DMS 273 (cell line): Measurements from ENCODE around the gene CST5.
"Not testable (repeated sequence)": the region's sequence is repeated elsewhere in the genome, so short reads cannot be mapped to it uniquely, and the experiment has no call there.

Source experiments
- DNase-seq: peaks from one replicate; lab custom pipeline; 2025; ENCODE audit not compliant: unreplicated experiment; lab: John Stamatoyannopoulos, UW

The CST5 gene

DNA sequence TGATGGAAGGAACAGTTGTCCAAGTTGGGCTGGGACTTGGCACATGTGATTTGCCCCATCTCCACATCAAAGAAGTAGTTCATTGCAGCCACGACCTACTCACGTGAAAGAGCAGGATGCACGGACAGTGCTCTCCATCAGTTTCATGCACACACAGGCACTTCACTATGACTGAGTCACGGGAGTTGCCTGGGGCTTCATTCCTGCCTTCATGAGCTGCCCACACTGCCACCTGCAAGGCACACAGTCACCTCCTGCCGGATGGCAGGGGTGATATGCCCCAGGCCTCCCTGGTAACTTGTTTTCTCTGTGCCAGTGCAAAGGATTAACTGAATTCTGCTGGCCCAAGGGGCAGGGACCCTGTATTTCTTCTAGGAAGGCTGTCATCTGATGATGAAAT, 22.8 kb downstream of the CST5 start:
- no peak for DNase-seq

DNA sequence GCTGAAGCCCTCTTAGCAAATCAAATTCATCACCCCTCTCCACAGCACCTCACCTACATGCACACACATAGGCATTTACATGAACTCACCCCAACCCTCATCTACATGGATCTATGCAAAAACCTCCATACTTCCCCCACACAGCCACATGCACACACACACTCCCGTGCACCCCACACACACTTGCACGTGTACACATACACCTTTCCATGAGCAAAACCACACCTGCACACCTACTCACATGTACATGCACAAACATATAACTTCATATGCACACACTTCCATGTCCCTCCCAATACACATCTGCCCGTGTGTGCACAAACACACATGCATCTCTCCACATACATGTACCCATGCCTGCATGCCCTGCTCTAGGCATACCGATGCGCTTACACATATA, 23.3 kb downstream of the CST5 start:
- no peak for DNase-seq

DNA sequence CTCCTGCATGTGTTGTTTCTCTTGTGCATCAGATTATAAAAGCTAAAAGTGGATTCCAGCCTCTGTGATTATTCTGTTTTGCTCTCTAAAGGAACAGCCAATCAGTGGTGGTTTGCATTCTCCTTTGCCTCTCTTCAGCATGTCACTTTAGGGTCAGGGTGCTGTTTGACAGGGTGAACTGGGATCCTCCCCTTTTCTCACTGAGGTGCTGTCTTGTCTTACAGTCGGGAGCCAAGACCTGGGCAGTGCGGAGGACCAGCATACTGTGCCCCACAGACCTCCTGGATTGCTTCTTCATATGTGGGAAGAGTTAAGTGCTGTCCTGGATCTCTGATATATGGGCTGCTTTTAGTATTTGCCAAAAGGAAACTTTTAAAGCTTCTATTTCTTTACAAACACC, 37.9 kb downstream of the CST5 start:
- no peak for DNase-seq

DNA sequence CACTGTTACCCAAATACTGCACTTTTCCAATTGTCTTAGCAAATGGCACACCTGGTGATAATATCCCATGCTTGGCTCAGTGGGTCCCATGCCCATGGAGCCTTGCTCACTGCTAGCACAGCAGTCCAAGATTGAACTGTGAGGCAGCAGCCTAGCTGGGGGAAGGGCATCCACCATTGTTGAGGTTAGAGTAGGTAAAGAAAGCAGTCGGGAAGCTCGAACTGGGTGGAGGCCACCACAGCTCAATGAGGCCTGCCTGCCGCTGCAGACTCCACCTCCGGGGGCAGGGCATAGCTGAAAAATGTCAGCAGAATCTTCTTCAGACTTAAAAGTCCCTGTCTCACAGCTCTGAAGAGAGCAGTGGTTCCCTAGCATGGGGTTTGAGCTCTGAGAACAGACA, 43.8 kb downstream of the CST5 start:
- DNase-seq, result no peak

DNA sequence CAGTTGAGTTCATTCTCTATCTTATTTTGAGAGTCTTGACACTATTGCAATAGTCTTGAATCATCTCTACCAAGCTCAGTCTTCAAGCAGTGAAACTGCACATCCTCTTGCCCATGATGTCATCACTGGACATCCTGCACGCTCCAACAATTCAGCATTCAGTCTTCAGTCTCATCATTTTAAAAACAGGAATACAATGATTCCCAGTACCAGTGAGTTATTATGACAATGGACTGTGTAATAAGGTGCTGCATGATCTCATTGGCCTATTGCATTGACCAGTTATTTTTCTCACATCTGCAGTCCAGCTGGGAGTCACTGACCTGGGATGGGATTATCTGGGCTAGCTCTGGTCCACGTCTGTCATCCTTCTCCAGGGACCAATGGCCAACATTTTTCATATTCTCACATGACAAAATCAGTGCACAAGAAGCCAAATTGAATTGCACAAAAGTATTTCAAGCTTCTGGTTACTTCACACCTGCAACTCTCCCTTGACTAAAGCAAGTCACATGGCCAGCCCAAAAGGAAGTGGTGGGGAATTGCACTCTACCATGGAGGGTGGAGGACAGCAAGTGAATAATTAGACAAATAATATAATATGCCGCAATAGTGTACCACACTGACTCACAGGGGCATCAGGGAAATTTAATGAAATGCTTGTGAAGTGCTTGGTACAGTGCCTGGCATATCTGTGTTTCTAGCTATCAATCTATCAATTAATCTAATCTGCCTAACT, 46.6 kb downstream of the CST5 start:
- DNase-seq, result no peak

DNA sequence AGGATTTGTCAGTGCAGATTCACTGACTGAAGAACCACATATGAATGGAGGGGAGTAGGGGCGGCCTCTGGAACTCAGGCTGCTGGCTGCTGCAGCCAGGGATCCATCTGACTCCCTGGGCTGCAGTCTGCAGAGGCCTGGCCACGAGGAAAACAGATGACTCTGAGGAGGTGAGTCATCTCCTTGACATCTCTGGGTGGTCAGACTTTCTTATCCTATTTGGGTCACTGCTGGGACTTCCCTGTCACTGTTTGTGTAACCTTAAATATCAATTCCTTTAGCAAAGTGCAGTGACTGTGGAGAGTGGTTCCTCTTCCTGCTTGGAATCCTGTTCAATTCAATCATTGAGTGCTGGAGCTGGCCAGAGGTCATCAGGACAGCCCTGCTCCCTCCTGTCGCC, 47.6 kb downstream of the CST5 start:
- DNase-seq, result not testable (repeated sequence)

DNA sequence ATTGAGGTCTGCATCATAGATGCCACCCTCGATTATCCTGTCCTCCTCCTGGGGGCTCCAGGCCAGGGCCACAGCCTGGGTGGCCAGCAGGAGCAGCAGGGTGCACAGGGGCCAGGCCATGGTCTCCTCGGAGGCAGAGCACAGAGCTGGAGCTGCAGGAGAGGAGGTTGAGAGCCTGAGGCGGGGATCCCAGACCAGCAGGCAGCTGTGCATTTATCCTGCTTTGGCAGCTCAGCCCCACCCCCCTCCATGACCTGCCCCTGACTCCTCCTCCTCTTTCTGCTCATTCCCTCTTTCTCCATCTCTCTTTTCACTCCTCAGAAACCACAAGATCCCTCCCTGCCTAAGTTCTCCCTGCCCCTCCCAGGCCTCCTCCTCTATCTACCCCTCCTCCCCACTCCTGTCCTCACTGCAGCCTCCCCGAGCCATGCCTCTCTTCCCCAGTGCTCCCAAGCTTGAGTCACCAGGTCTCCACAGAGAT, 53.0 kb downstream of the CST5 start, which contains the start of gene CST2:
Gene CST2 (minus strand): TSS at position 189 of the 481 bp plus-strand sequence. CDS start 69 bp downstream, at position 120.
- DNase-seq, result no peak
